ENCODE results near the gene ATP5IF1. TPM values are rescaled to one million over a fixed set of nuclear protein-coding genes. Genes with fewer than 3 reads are reported as not detected.

Gene ATP5IF1
- total RNA-seq, 2 donors from 2014 or later = 472 to 881 TPM

- TF ChIP-seq, protein P1, sequence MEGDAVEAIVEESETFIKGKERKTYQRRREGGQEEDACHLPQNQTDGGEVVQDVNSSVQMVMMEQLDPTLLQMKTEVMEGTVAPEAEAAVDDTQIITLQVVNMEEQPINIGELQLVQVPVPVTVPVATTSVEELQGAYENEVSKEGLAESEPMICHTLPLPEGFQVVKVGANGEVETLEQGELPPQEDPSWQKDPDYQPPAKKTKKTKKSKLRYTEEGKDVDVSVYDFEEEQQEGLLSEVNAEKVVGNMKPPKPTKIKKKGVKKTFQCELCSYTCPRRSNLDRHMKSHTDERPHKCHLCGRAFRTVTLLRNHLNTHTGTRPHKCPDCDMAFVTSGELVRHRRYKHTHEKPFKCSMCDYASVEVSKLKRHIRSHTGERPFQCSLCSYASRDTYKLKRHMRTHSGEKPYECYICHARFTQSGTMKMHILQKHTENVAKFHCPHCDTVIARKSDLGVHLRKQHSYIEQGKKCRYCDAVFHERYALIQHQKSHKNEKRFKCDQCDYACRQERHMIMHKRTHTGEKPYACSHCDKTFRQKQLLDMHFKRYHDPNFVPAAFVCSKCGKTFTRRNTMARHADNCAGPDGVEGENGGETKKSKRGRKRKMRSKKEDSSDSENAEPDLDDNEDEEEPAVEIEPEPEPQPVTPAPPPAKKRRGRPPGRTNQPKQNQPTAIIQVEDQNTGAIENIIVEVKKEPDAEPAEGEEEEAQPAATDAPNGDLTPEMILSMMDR (IDR thresholded peaks at IDR 0.05) = no peak
- no peak overlapping the region for H3K27ac ChIP-seq
- no peak for DNase-seq (ENCODE audit: low spot score)
- H3K36me3 ChIP-seq = no peaks in the 10 kb centered on the region
- no peak overlapping the region for H3K4me3 ChIP-seq
- no peaks in the 10 kb centered on the region for H3K9me3 ChIP-seq
- no peaks in the 10 kb centered on the region for H3K27me3 ChIP-seq
- H3K4me1 ChIP-seq = peaks cover 0 to 30% of the 10 kb centered on the region in 2 donors
Observed at GRCh38 chr1:28265577-28265976, 29.7 kb downstream of the ATP5IF1 start.

GRCh38 chr1:28266920-28267322 lies 31.0 kb downstream of the ATP5IF1 start:
- Histone ChIP-seq H3K4me1 (peaks cover 0 to 21% of the 10 kb centered on the region in 2 donors), H3K27ac (no peak overlapping the region), H3K36me3 (no peaks in the 10 kb centered on the region), H3K27me3 (no peaks in the 10 kb centered on the region), H3K4me3 (no peak overlapping the region), H3K9me3 (no peaks in the 10 kb centered on the region)
- TF ChIP-seq, protein P1 (IDR thresholded peaks at IDR 0.05) = no peak
- DNase-seq (ENCODE audit: low spot score) = no peak

GRCh38 chr1:28267633-28268032 lies 31.7 kb downstream of the ATP5IF1 start:
- H3K4me3 ChIP-seq = no peak overlapping the region
- H3K27ac ChIP-seq = no peak overlapping the region
- TF ChIP-seq, protein P1 (IDR thresholded peaks at IDR 0.05) = no peak
- H3K36me3 ChIP-seq = peaks cover 4% of the 10 kb centered on the region
- H3K9me3 ChIP-seq = no peaks in the 10 kb centered on the region
- no peak for DNase-seq (ENCODE audit: low spot score)
- H3K27me3 ChIP-seq = no peaks in the 10 kb centered on the region
- peaks cover 0 to 20% of the 10 kb centered on the region in 2 donors for H3K4me1 ChIP-seq

GRCh38 chr1:28269529-28269928 lies 33.6 kb downstream of the ATP5IF1 start:
- DNase-seq (ENCODE audit: low spot score) = no peak
- no peak overlapping the region for H3K4me3 ChIP-seq
- no peaks in the 10 kb centered on the region for H3K27me3 ChIP-seq
- no peaks in the 10 kb centered on the region for H3K9me3 ChIP-seq
- TF ChIP-seq, protein P1 (IDR thresholded peaks at IDR 0.05) = no peak
- H3K27ac ChIP-seq = no peak overlapping the region
- peaks cover 23% of the 10 kb centered on the region for H3K36me3 ChIP-seq
- peaks cover 0 to 11% of the 10 kb centered on the region in 2 donors for H3K4me1 ChIP-seq

DNA sequence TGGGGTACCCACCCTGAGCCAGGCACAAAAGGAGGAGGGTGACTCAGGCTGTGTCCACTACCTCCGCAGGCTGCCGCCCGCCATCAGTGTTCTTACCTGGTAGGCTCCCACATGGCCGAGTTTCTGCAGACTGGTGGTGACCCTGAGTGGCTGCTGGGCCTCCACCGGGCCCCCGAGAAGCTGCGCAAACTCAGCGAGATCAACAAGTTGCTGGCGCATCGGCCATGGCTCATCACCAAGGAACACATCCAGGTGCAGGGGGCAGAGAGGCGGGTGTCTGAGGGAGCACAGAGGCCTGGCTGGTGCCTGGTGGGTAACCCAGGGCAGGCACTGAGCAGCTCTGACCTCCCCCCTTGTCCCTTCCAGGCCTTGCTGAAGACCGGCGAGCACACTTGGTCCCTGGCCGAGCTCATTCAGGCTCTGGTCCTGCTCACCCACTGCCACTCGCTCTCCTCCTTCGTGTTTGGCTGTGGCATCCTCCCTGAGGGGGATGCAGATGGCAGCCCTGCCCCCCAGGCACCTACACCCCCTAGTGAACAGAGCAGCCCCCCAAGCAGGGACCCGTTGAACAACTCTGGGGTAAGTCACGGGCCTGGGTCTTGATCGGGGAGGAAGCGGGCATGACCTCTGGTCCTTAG lies 36.4 kb downstream of the ATP5IF1 start:
- TF ChIP-seq, protein P1 (IDR thresholded peaks at IDR 0.05) = no peak
- Histone ChIP-seq H3K36me3 (peaks cover 44% of the 10 kb centered on the region), H3K27ac (no peak overlapping the region), H3K27me3 (no peaks in the 10 kb centered on the region), H3K4me3 (no peak overlapping the region), H3K4me1 (peaks cover 0 to 1% of the 10 kb centered on the region in 2 donors), H3K9me3 (no peaks in the 10 kb centered on the region)
- DNase-seq (ENCODE audit: low spot score) = no peak

Measured in right atrium auricular region (tissue), 2 donors.